ENCODE measurements around the gene RABL2B.

The RABL2B gene

GRCh38 chr22:50732681-50733080 lies 50.8 kb downstream of the RABL2B start:
- intact Hi-C loops (cut with micrococcal nuclease), result no loop called here
- no peak overlapping the region for H3K4me3 Mint-ChIP-seq
- no peaks in the 10 kb centered on the region for H3K27me3 Mint-ChIP-seq
- H3K36me3 Mint-ChIP-seq (ENCODE audit: low read depth), result no peaks in the 10 kb centered on the region
- no peaks in the 10 kb centered on the region for H3K9me3 Mint-ChIP-seq
- no peaks in the 10 kb centered on the region for H3K4me1 Mint-ChIP-seq (ENCODE audit: low read depth)
- no peak overlapping the region for H3K27ac Mint-ChIP-seq

DNA sequence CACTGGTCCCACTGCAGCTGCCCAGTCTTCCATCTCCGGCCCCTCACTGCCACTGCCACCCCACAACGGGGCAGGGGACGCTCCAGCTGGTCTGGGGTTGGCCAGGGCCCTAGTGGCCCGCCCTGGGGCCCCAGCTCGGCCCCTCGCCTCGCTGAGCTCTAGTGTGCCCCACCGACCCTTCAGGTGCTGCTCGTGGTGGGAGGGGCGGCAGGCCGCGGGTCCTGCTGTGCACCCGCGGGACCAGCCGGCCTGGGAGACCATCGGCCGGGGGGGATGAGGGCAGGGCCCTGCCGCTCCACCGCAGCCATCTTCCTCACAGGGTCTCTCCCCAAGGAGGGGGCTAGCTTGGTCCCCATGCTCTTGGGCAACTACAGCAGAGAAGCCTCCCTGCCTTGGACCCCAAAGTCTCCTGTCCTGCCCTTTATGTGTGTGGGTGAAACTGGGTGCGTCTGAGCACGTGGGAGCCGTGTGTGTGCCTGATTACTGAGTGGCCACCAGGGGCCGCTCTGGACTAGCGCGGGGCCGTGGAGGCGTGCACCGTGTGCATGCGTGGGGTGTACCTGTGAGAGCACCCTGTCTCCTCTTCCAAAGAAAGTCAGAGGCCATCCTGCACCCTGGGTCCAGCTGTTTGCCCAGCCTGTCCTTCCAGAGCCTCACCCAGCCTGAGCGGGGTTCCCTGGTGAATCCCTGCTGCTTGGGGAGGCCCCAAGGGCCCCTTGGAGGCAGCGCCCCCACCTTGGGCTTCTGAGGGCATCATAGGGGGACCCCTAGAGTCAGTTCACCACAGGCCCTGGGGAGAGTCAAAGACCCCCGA lies 51.4 kb downstream of the RABL2B start:
- Mint-ChIP-seq H3K9me3 (no peaks in the 10 kb centered on the region), H3K27me3 (no peaks in the 10 kb centered on the region), H3K4me1 (ENCODE audit: low read depth) (no peaks in the 10 kb centered on the region), H3K4me3 (no peak overlapping the region), H3K36me3 (ENCODE audit: low read depth) (no peaks in the 10 kb centered on the region), H3K27ac (no peak overlapping the region)
- intact Hi-C loops (cut with micrococcal nuclease), result no loop called here

- H3K9me3 Mint-ChIP-seq, result no peaks in the 10 kb centered on the region
- no peak overlapping the region for H3K4me3 Mint-ChIP-seq
Measured at GRCh38 chr22:50730941-50731661, 52.3 kb downstream of the RABL2B start.

DNA sequence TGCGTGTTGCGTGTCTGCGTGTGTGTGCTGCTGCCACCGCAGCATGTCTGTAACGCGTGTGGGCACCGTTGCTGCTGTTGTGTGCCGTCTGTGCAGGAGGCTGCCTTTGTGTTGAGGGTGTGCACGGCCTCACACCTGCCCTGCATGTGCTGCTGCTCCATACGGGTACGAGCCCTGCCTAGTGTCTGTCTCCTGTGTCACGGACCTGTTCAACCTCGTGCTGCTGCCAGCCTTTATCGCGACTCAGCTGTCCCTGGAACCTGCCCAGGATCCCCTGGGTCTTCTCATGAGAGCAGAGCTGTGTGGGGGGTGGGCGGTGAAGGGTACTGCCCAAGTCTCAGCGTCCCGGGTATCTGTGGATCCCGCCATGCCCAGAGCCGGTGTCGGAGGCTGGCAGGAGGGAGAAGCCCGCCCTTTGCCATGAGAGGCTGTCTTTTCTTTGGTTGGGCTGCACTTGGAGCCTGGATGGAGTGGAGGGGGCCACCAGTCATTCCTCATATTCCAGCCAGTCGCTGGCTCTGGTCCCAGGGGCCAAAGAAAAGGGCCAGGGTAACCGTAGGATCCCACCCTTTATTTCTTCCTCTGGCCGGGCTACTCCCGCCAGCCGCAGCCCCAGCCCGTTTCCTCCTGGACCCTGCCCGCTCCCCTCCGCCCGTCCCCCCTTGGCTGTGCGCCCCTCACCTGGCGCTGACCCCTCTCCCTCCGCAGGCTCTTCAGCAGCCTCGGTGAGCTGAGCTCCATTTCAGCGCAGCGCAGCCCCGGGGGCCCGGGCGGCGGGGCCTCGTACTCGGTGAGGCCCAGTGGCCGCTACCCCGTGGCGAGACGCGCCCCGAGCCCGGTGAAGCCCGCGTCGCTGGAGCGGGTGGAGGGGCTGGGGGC lies 53.2 kb downstream of the RABL2B start:
- Mint-ChIP-seq H3K9me3 (no peaks in the 10 kb centered on the region), H3K27me3 (no peaks in the 10 kb centered on the region), H3K27ac (no peak overlapping the region), H3K4me3 (no peak overlapping the region), H3K4me1 (ENCODE audit: low read depth) (no peaks in the 10 kb centered on the region), H3K36me3 (ENCODE audit: low read depth) (no peaks in the 10 kb centered on the region)
- intact Hi-C loops (cut with micrococcal nuclease), result no loop called here

More at GRCh38 chr22:50730941-50731661, 52.3 kb downstream of the RABL2B start:
- Mint-ChIP-seq H3K27ac (no peak overlapping the region), H3K36me3 (ENCODE audit: low read depth) (no peaks in the 10 kb centered on the region), H3K4me1 (ENCODE audit: low read depth) (no peaks in the 10 kb centered on the region), H3K27me3 (no peaks in the 10 kb centered on the region)
- intact Hi-C loops (cut with micrococcal nuclease), result no loop called here

- no peaks in the 10 kb centered on the region for H3K36me3 Mint-ChIP-seq (ENCODE audit: low read depth)
- no peaks in the 10 kb centered on the region for H3K9me3 Mint-ChIP-seq
- no peak overlapping the region for H3K4me3 Mint-ChIP-seq
- intact Hi-C loops (cut with micrococcal nuclease), result no loop called here
- H3K27me3 Mint-ChIP-seq, result no peaks in the 10 kb centered on the region
- no peaks in the 10 kb centered on the region for H3K4me1 Mint-ChIP-seq (ENCODE audit: low read depth)
- no peak overlapping the region for H3K27ac Mint-ChIP-seq
Measured at GRCh38 chr22:50729391-50730012, 53.9 kb downstream of the RABL2B start.

- H3K9me3 Mint-ChIP-seq, result no peaks in the 10 kb centered on the region
- H3K27ac Mint-ChIP-seq, result no peak overlapping the region
- H3K4me3 Mint-ChIP-seq, result no peak overlapping the region
- H3K36me3 Mint-ChIP-seq (ENCODE audit: low read depth), result no peaks in the 10 kb centered on the region
- H3K4me1 Mint-ChIP-seq (ENCODE audit: low read depth), result no peaks in the 10 kb centered on the region
- intact Hi-C loops (cut with micrococcal nuclease), result no loop called here
- H3K27me3 Mint-ChIP-seq, result no peaks in the 10 kb centered on the region
Measured at GRCh38 chr22:50728523-50728931, 54.9 kb downstream of the RABL2B start.

DNA sequence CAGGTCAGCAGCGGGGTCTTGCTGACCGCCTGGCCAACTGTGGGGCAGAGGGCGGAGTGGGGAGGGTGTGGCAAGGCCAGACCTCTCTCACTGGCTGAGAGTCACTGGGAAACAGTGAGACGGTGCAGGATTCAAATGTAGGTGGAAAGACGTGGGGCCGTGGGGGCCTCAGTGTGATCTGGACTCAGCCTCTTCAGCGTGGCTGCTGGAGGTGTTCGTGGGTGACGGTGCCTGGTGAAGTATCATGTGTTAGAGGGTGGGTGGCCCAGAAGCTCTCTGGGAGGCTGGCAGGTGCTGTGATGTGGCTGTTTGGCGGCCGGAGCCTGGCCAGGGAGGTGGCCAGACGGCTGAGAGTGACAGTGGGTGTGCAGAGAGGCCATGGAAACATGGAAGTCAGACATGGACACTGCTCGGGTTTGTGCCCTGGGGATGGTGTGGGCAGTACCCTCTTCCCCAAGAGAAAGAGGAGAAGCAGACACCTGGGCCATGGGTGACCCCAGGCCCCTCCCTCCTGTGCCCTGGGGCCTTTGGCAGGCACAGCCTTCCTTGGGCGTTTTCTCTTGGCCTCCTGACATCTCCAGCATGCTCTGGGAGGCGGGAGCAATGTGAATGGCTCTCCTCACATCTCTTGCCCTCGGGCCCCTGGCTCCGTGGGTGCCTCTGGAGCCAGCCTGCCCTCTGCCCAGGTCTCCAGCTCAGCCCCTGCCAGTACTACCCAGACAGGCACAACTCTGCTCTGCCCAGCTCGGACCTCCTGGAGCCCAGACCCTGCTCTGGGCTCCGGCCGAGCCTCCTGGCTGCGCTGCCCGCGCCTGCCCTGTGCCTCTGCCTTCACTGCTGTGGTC lies 55.5 kb downstream of the RABL2B start:
- intact Hi-C loops (cut with micrococcal nuclease), result no loop called here
- no peak overlapping the region for H3K27ac Mint-ChIP-seq
- no peaks in the 10 kb centered on the region for H3K36me3 Mint-ChIP-seq (ENCODE audit: low read depth)
- H3K27me3 Mint-ChIP-seq, result no peaks in the 10 kb centered on the region
- H3K4me3 Mint-ChIP-seq, result no peak overlapping the region
- H3K9me3 Mint-ChIP-seq, result no peaks in the 10 kb centered on the region
- no peaks in the 10 kb centered on the region for H3K4me1 Mint-ChIP-seq (ENCODE audit: low read depth)

DNA sequence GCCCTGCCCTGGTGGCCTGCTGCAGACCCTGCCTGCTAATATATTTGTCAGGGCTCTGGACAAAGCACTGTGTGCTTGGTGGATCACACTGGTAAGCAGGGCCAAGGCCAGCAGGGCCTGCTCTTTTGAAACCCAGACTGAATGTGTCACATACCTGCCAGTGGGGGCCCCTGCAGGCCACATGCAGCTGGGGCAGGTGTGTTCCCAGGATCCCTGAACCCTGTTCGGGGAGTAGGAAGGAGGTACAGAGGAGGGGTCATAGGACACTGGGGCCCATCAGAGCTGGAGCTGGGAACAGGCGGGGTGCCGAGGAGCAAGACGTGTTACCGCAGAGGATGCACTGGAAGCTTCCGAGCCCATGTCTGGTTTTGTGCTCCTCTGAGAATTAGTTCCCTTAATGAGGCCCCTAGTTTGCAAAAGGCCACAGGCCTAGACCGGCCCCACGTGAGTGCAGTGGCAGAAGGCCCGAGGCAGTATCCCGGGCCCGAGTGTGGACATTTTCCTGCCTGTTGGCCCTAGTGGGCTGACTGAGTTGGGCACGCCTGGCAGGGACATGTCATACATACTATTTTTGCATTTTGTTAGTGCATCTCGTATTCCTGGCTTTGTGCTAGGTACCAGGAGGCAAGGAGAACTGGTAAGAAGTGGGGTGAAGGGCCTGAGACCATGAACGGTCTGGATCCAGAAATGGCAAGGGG lies 56.6 kb downstream of the RABL2B start:
- Mint-ChIP-seq H3K27me3 (no peaks in the 10 kb centered on the region), H3K27ac (no peak overlapping the region), H3K4me1 (ENCODE audit: low read depth) (no peaks in the 10 kb centered on the region), H3K9me3 (no peaks in the 10 kb centered on the region), H3K4me3 (no peak overlapping the region), H3K36me3 (ENCODE audit: low read depth) (no peaks in the 10 kb centered on the region)
- intact Hi-C loops (cut with micrococcal nuclease), result no loop called here

GRCh38 chr22:50725597-50725996 lies 57.8 kb downstream of the RABL2B start:
- H3K36me3 Mint-ChIP-seq (ENCODE audit: low read depth), result no peaks in the 10 kb centered on the region
- no peaks in the 10 kb centered on the region for H3K9me3 Mint-ChIP-seq
- no peak overlapping the region for H3K4me3 Mint-ChIP-seq
- no peaks in the 10 kb centered on the region for H3K27me3 Mint-ChIP-seq
- no peaks in the 10 kb centered on the region for H3K4me1 Mint-ChIP-seq (ENCODE audit: low read depth)
- no peak overlapping the region for H3K27ac Mint-ChIP-seq
- intact Hi-C loops (cut with micrococcal nuclease), result no loop called here

- intact Hi-C loops (cut with micrococcal nuclease), result no loop called here
- no peaks in the 10 kb centered on the region for H3K36me3 Mint-ChIP-seq (ENCODE audit: low read depth)
- H3K27me3 Mint-ChIP-seq, result no peaks in the 10 kb centered on the region
- H3K9me3 Mint-ChIP-seq, result no peaks in the 10 kb centered on the region
- H3K4me1 Mint-ChIP-seq (ENCODE audit: low read depth), result no peaks in the 10 kb centered on the region
- no peak overlapping the region for H3K4me3 Mint-ChIP-seq
- no peak overlapping the region for H3K27ac Mint-ChIP-seq
Measured at GRCh38 chr22:50724616-50725015, 58.8 kb downstream of the RABL2B start.

DNA sequence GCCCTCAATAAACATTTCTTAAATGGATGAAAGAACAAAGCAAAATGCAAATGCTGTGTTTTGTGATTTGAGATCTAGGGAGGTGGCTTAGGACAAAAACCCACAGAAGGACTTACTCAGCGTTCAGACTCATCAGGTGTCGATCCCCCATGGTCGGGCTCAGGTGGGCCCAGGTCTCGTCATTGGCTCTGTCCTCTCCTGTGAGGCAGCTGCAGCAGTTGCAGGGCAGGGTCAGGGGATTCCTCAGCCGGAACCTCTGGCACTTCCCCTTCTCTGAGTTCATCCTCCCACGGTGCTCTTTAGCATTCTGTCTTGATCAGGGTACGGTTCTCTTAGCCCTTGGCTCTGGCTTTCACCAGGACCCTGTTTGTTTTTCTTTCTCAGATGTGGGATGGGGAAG lies 59.4 kb downstream of the RABL2B start:
- Mint-ChIP-seq H3K36me3 (ENCODE audit: low read depth) (no peaks in the 10 kb centered on the region), H3K27me3 (no peaks in the 10 kb centered on the region), H3K27ac (no peak overlapping the region), H3K4me3 (no peak overlapping the region), H3K4me1 (ENCODE audit: low read depth) (no peaks in the 10 kb centered on the region), H3K9me3 (no peaks in the 10 kb centered on the region)
- intact Hi-C loops (cut with micrococcal nuclease), result no loop called here

GRCh38 chr22:50722716-50723428 lies 60.6 kb downstream of the RABL2B start:
- H3K27ac Mint-ChIP-seq, result no peak overlapping the region
- H3K4me1 Mint-ChIP-seq (ENCODE audit: low read depth), result no peaks in the 10 kb centered on the region
- H3K4me3 Mint-ChIP-seq, result no peak overlapping the region
- intact Hi-C loops (cut with micrococcal nuclease), result no loop called here
- H3K36me3 Mint-ChIP-seq (ENCODE audit: low read depth), result no peaks in the 10 kb centered on the region
- H3K9me3 Mint-ChIP-seq, result no peaks in the 10 kb centered on the region
- H3K27me3 Mint-ChIP-seq, result no peaks in the 10 kb centered on the region
